Measurements from ENCODE around the gene NFASC.
A peak's percentile ranks its signal among the peaks of the same experiment; 100 is the strongest.

Gene NFASC

GRCh38 chr1:204889681-204890383 lies 19.2 kb downstream of the NFASC start:
- Mint-ChIP-seq H3K27ac (no peak overlapping the region), H3K36me3 (ENCODE audit: low read depth) (no peaks in the 10 kb centered on the region), H3K4me1 (no peaks in the 10 kb centered on the region), H3K9me3 (no peaks in the 10 kb centered on the region), H3K4me3 (no peak overlapping the region), H3K27me3 (peaks cover 8% of the 10 kb centered on the region)
- DNase-seq: no peak
- peak; percentile 33 for ATAC-seq

GRCh38 chr1:204891860-204892259 lies 21.2 kb downstream of the NFASC start:
- no peak for DNase-seq
- Mint-ChIP-seq H3K27ac (no peak overlapping the region), H3K36me3 (ENCODE audit: low read depth) (no peaks in the 10 kb centered on the region), H3K27me3 (peaks cover 11% of the 10 kb centered on the region), H3K4me1 (no peaks in the 10 kb centered on the region), H3K9me3 (no peaks in the 10 kb centered on the region), H3K4me3 (no peak overlapping the region)
- ATAC-seq: no peak

- no peaks in the 10 kb centered on the region for H3K9me3 Mint-ChIP-seq
These were observed 23.4 kb downstream of the NFASC start for GRCh38 chr1:204894031-204894430.

GRCh38 chr1:204894606-204895005 lies 23.9 kb downstream of the NFASC start:
- Mint-ChIP-seq H3K36me3 (ENCODE audit: low read depth) (no peaks in the 10 kb centered on the region), H3K27ac (no peak overlapping the region), H3K4me3 (no peak overlapping the region), H3K27me3 (peaks cover 11% of the 10 kb centered on the region), H3K9me3 (no peaks in the 10 kb centered on the region), H3K4me1 (no peaks in the 10 kb centered on the region)
- ATAC-seq: no peak
- DNase-seq: no peak

More at GRCh38 chr1:204894031-204894430, 23.4 kb downstream of the NFASC start:
- Mint-ChIP-seq H3K4me3 (no peak overlapping the region), H3K36me3 (ENCODE audit: low read depth) (no peaks in the 10 kb centered on the region), H3K27ac (no peak overlapping the region), H3K27me3 (peaks cover 8% of the 10 kb centered on the region), H3K4me1 (no peaks in the 10 kb centered on the region)
- no peak for ATAC-seq
- DNase-seq: no peak

- Mint-ChIP-seq H3K27me3 (peaks cover 18% of the 10 kb centered on the region), H3K9me3 (no peaks in the 10 kb centered on the region), H3K4me3 (no peak overlapping the region), H3K27ac (no peak overlapping the region), H3K4me1 (no peaks in the 10 kb centered on the region), H3K36me3 (ENCODE audit: low read depth) (no peaks in the 10 kb centered on the region)
- DNase-seq (no peak), ATAC-seq (no peak)
These were observed 25.4 kb downstream of the NFASC start for GRCh38 chr1:204896023-204896422.

GRCh38 chr1:204896787-204897469 lies 26.3 kb downstream of the NFASC start:
- no peaks in the 10 kb centered on the region for H3K9me3 Mint-ChIP-seq
- no peaks in the 10 kb centered on the region for H3K36me3 Mint-ChIP-seq (ENCODE audit: low read depth)
- DNase-seq (no peak), ATAC-seq (no peak)
- H3K4me3 Mint-ChIP-seq: no peak overlapping the region
- H3K27ac Mint-ChIP-seq: no peak overlapping the region
- H3K4me1 Mint-ChIP-seq: no peaks in the 10 kb centered on the region
- H3K27me3 Mint-ChIP-seq: peaks cover 20% of the 10 kb centered on the region

- H3K9me3 Mint-ChIP-seq: no peaks in the 10 kb centered on the region
- no peaks in the 10 kb centered on the region for H3K36me3 Mint-ChIP-seq (ENCODE audit: low read depth)
- no peak overlapping the region for H3K27ac Mint-ChIP-seq
- ATAC-seq: no peak
- H3K4me3 Mint-ChIP-seq: no peak overlapping the region
- no peak for DNase-seq
- H3K27me3 Mint-ChIP-seq: peaks cover 18% of the 10 kb centered on the region
- no peaks in the 10 kb centered on the region for H3K4me1 Mint-ChIP-seq
These were observed 30.1 kb downstream of the NFASC start for GRCh38 chr1:204900721-204901120.

- peaks cover 22% of the 10 kb centered on the region for H3K27me3 Mint-ChIP-seq
- H3K4me1 Mint-ChIP-seq: no peaks in the 10 kb centered on the region
- no peak overlapping the region for H3K4me3 Mint-ChIP-seq
- no peaks in the 10 kb centered on the region for H3K36me3 Mint-ChIP-seq (ENCODE audit: low read depth)
- no peak for ATAC-seq
- DNase-seq: no peak
- H3K9me3 Mint-ChIP-seq: no peaks in the 10 kb centered on the region
- H3K27ac Mint-ChIP-seq: no peak overlapping the region
These were observed 32.0 kb downstream of the NFASC start for GRCh38 chr1:204902671-204903070.

- Mint-ChIP-seq H3K36me3 (ENCODE audit: low read depth) (no peaks in the 10 kb centered on the region), H3K27me3 (peaks cover 21% of the 10 kb centered on the region), H3K4me1 (no peaks in the 10 kb centered on the region), H3K4me3 (no peak overlapping the region), H3K27ac (no peak overlapping the region), H3K9me3 (no peaks in the 10 kb centered on the region)
- no peak for ATAC-seq
- DNase-seq: no peak
These were observed 33.7 kb downstream of the NFASC start for GRCh38 chr1:204904228-204904810.

- peaks cover 17% of the 10 kb centered on the region for H3K27me3 Mint-ChIP-seq
- H3K4me3 Mint-ChIP-seq: no peak overlapping the region
- H3K4me1 Mint-ChIP-seq: no peaks in the 10 kb centered on the region
- DNase-seq (no peak), ATAC-seq (no peak)
- H3K9me3 Mint-ChIP-seq: no peaks in the 10 kb centered on the region
- no peaks in the 10 kb centered on the region for H3K36me3 Mint-ChIP-seq (ENCODE audit: low read depth)
- no peak overlapping the region for H3K27ac Mint-ChIP-seq
These were observed 38.4 kb downstream of the NFASC start for GRCh38 chr1:204909109-204909508.

GRCh38 chr1:204915861-204916495 lies 45.3 kb downstream of the NFASC start:
- Mint-ChIP-seq H3K27ac (no peak overlapping the region), H3K36me3 (ENCODE audit: low read depth) (no peaks in the 10 kb centered on the region), H3K27me3 (peaks cover 11% of the 10 kb centered on the region), H3K4me3 (no peak overlapping the region), H3K9me3 (peaks cover 5% of the 10 kb centered on the region), H3K4me1 (no peaks in the 10 kb centered on the region)
- ATAC-seq: no peak
- no peak for DNase-seq

- DNase-seq (no peak), ATAC-seq (no peak)
- Mint-ChIP-seq H3K4me3 (no peak overlapping the region), H3K27me3 (peaks cover 5% of the 10 kb centered on the region), H3K9me3 (peaks cover 5% of the 10 kb centered on the region), H3K4me1 (no peaks in the 10 kb centered on the region), H3K27ac (no peak overlapping the region), H3K36me3 (ENCODE audit: low read depth) (no peaks in the 10 kb centered on the region)
These were observed 47.1 kb downstream of the NFASC start for GRCh38 chr1:204917802-204918201.

- ATAC-seq (no peak), DNase-seq (no peak)
- no peak overlapping the region for H3K4me3 Mint-ChIP-seq
- H3K27me3 Mint-ChIP-seq: no peaks in the 10 kb centered on the region
- H3K4me1 Mint-ChIP-seq: no peaks in the 10 kb centered on the region
- H3K36me3 Mint-ChIP-seq (ENCODE audit: low read depth): no peaks in the 10 kb centered on the region
- no peaks in the 10 kb centered on the region for H3K9me3 Mint-ChIP-seq
- H3K27ac Mint-ChIP-seq: no peak overlapping the region
These were observed 49.8 kb downstream of the NFASC start for GRCh38 chr1:204920511-204920910.

- Mint-ChIP-seq H3K36me3 (ENCODE audit: low read depth) (no peaks in the 10 kb centered on the region), H3K27me3 (no peaks in the 10 kb centered on the region), H3K9me3 (no peaks in the 10 kb centered on the region), H3K27ac (no peak overlapping the region), H3K4me3 (no peak overlapping the region), H3K4me1 (no peaks in the 10 kb centered on the region)
- DNase-seq: no peak
- ATAC-seq: no peak
These were observed 50.3 kb downstream of the NFASC start for GRCh38 chr1:204920967-204921366.
